NB4 (cell line): ENCODE measurements around the gene KCNK3.

ENCODE experiments used
- DNase-seq: peaks from one replicate; pipeline ENCODE4 v3.0.0; 2010; ENCODE audit warnings: low read depth
- H3K4me3 ChIP-seq: one replicate; pipeline ENCODE4 v1.5.1; 2011; ENCODE audit warnings: mild to moderate bottlenecking, low read depth, low read length, moderate library complexity
- CTCF ChIP-seq: IDR thresholded peaks from one replicate; pipeline ENCODE4 v1.5.1; 2012; ENCODE audit warnings: low read depth, low read length
- MAX ChIP-seq: IDR thresholded peaks from 2 replicates; pipeline ENCODE4 v1.6.1; 2011; ENCODE audit warnings: low read depth, low read length
- MYC ChIP-seq: IDR thresholded peaks from 2 replicates; pipeline ENCODE4 v1.6.1; 2011; ENCODE audit warnings: low read depth, low read length
- POLR2A ChIP-seq: IDR thresholded peaks from 2 replicates; pipeline ENCODE4 v1.6.1; 2011; ENCODE audit warnings: mild to moderate bottlenecking; ENCODE audit not compliant: insufficient read length; ENCODE audit errors: extremely low read depth

Gene KCNK3

GRCh38 chr2:26668856-26669750, 23.4 kb upstream of the KCNK3 start:
- no peak for DNase-seq
- no peak overlapping the region for H3K4me3 ChIP-seq
- TF ChIP-seq CTCF (no peak), POLR2A (no peak), MYC (no peak), MAX (no peak)

- DNase-seq: no peak
- no peak overlapping the region for H3K4me3 ChIP-seq
- TF ChIP-seq POLR2A: no peak
- TF ChIP-seq MYC: no peak
- no peak for TF ChIP-seq MAX
- no peak for TF ChIP-seq CTCF
These were observed 22.4 kb upstream of the KCNK3 start for GRCh38 chr2:26670171-26670570.

GRCh38 chr2:26670931-26671460, 21.5 kb upstream of the KCNK3 start:
- no peak for DNase-seq
- TF ChIP-seq MAX: no peak
- no peak for TF ChIP-seq MYC
- no peak for TF ChIP-seq POLR2A
- TF ChIP-seq CTCF: no peak

GRCh38 chr2:26671691-26672090, 20.8 kb upstream of the KCNK3 start:
- DNase-seq: no peak
- no peak overlapping the region for H3K4me3 ChIP-seq
- no peak for TF ChIP-seq POLR2A
- TF ChIP-seq MAX: no peak
- no peak for TF ChIP-seq CTCF
- TF ChIP-seq MYC: no peak

More at GRCh38 chr2:26670931-26671460, 21.5 kb upstream of the KCNK3 start:
- no peak overlapping the region for H3K4me3 ChIP-seq

GRCh38 chr2:26672112-26672817, 20.3 kb upstream of the KCNK3 start:
- no peak for DNase-seq
- TF ChIP-seq MAX (no peak), MYC (no peak), POLR2A (no peak)

GRCh38 chr2:26672818-26673393, 19.6 kb upstream of the KCNK3 start:
- DNase-seq: no peak
- H3K4me3 ChIP-seq: no peak overlapping the region
- TF ChIP-seq POLR2A (no peak), MYC (no peak), MAX (no peak), CTCF (no peak)

More at GRCh38 chr2:26672112-26672817, 20.3 kb upstream of the KCNK3 start:
- H3K4me3 ChIP-seq: no peak overlapping the region
